ENCODE data around the gene AFG1L. TPM values are rescaled to one million over a fixed set of nuclear protein-coding genes. Genes with fewer than 3 reads are reported as not detected.

Gene AFG1L
- total and polyA plus RNA-seq, 2 experiments from 2014 or later = 4.1 to 8.7 TPM

DNA sequence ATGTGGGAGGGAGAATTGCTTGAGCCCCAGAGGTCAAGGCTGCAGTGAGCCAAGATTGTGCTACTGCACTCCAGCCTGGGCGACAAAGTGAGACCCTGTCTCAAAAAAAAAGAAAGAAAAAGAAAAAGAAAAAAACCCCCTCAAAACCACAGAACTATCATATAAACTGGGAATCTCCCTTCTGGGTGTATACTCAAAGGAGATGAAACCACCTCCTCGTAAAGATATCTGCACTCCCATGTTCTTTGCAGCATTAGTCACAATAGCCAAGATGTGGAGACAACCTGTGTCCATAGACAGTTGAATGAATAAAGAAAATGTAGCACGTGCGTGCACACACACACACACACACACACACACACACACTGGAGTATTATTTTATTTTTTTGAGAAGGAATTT is 8.5 kb upstream of the AFG1L start:
- Histone ChIP-seq H3K9me2 (ENCODE audit: insufficient read depth) (no peaks in the 10 kb centered on the region), H3K36me3 (ENCODE audit: insufficient read depth) (no peaks in the 10 kb centered on the region), H3K4me2 (no peak overlapping the region), H3K4me1 (ENCODE audit: insufficient read depth) (no peaks in the 10 kb centered on the region), H4K20me1 (replicated peaks; ENCODE audit: insufficient read depth) (no peaks in the 10 kb centered on the region), H3K79me2 (replicated peaks; ENCODE audit: insufficient read depth) (no peaks in the 10 kb centered on the region), H2AFZ (no peak overlapping the region), H3K27me3 (ENCODE audit: insufficient read depth) (no peaks in the 10 kb centered on the region), H3K27ac (ENCODE audit: low read depth) (no peak overlapping the region), H3K4me3 (no peak overlapping the region), H3F3A (replicated peaks; ENCODE audit: low read depth) (no peaks in the 10 kb centered on the region)
- TF ChIP-seq CREB1 (CRISPR knock-in tag; IDR thresholded peaks at IDR 0.05; ENCODE audit: low read depth) (no peak), ZNF114 (CRISPR knock-in tag; IDR thresholded peaks at IDR 0.05) (no peak)
- no peak overlapping the region for H3K27ac Mint-ChIP-seq
- no peak overlapping the region for H3K4me3 Mint-ChIP-seq
- H3K36me3 Mint-ChIP-seq (ENCODE audit: low read depth) = no peaks in the 10 kb centered on the region
- no peaks in the 10 kb centered on the region for H3K9me3 Mint-ChIP-seq
- H3K4me1 Mint-ChIP-seq = no peaks in the 10 kb centered on the region
- peaks cover 4% of the 10 kb centered on the region for H3K27me3 Mint-ChIP-seq (ENCODE audit: insufficient read depth, low read depth, poor library complexity)
- ATAC-seq (no peak), DNase-seq (ENCODE audit: low spot score) (no peak)

DNA sequence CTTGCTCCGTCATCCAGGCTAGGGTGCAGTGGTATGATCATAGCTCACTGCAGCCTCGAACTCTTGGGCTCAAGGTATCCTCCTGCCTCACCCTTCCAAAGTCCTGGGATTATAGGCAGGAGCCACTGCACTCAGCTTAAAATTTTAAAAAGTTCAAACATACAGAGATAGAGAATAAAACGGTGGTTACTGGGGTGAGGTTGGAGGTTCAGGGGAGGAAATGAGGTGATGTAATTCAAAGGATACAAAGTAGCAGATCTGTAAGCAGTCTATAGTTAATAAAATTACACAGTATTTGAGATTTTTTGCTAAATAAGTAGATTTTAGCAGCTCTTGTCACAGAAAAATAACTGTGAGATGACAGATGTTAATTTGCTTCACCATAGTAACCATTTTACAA is 7.5 kb upstream of the AFG1L start:
- no peaks in the 10 kb centered on the region for H3K79me2 ChIP-seq (replicated peaks; ENCODE audit: insufficient read depth)
- H3F3A ChIP-seq (replicated peaks; ENCODE audit: low read depth) = no peaks in the 10 kb centered on the region
- H4K20me1 ChIP-seq (replicated peaks; ENCODE audit: insufficient read depth) = no peaks in the 10 kb centered on the region
- H3K4me3 ChIP-seq = no peak overlapping the region
- H3K27ac Mint-ChIP-seq = no peak overlapping the region
- peaks cover 4% of the 10 kb centered on the region for H3K27me3 Mint-ChIP-seq (ENCODE audit: insufficient read depth, low read depth, poor library complexity)
- no peaks in the 10 kb centered on the region for H3K9me3 Mint-ChIP-seq
- no peak overlapping the region for H3K4me2 ChIP-seq
- H3K4me3 Mint-ChIP-seq = no peak overlapping the region
- ATAC-seq (no peak), DNase-seq (ENCODE audit: low spot score) (no peak)
- no peaks in the 10 kb centered on the region for H3K4me1 ChIP-seq (ENCODE audit: insufficient read depth)
- no peaks in the 10 kb centered on the region for H3K4me1 Mint-ChIP-seq
- no peaks in the 10 kb centered on the region for H3K36me3 ChIP-seq (ENCODE audit: insufficient read depth)
- H2AFZ ChIP-seq = no peak overlapping the region
- H3K27ac ChIP-seq (ENCODE audit: low read depth) = no peak overlapping the region
- no peaks in the 10 kb centered on the region for H3K9me2 ChIP-seq (ENCODE audit: insufficient read depth)
- H3K27me3 ChIP-seq (ENCODE audit: insufficient read depth) = no peaks in the 10 kb centered on the region
- no peaks in the 10 kb centered on the region for H3K36me3 Mint-ChIP-seq (ENCODE audit: low read depth)
- TF ChIP-seq ZNF114 (CRISPR knock-in tag; IDR thresholded peaks at IDR 0.05) (no peak), ZNF331 (CRISPR knock-in tag; IDR thresholded peaks at IDR 0.05; ENCODE audit: low read depth) (no peak), NANOG (IDR thresholded peaks at IDR 0.05; ENCODE audit: borderline replicate concordance) (no peak), JUNB (IDR thresholded peaks at IDR 0.05; ENCODE audit: unreplicated experiment) (no peak), STAT1 (IDR thresholded peaks at IDR 0.05; ENCODE audit: unreplicated experiment) (no peak), CREB1 (CRISPR knock-in tag; IDR thresholded peaks at IDR 0.05; ENCODE audit: low read depth) (no peak), POLR2AphosphoS5 (IDR thresholded peaks at IDR 0.05; ENCODE audit: low read depth) (no peak), EZH2 (IDR thresholded peaks at IDR 0.05; ENCODE audit: low read depth, unreplicated experiment) (no peak)
- TF ChIP-seq, protein P1, sequence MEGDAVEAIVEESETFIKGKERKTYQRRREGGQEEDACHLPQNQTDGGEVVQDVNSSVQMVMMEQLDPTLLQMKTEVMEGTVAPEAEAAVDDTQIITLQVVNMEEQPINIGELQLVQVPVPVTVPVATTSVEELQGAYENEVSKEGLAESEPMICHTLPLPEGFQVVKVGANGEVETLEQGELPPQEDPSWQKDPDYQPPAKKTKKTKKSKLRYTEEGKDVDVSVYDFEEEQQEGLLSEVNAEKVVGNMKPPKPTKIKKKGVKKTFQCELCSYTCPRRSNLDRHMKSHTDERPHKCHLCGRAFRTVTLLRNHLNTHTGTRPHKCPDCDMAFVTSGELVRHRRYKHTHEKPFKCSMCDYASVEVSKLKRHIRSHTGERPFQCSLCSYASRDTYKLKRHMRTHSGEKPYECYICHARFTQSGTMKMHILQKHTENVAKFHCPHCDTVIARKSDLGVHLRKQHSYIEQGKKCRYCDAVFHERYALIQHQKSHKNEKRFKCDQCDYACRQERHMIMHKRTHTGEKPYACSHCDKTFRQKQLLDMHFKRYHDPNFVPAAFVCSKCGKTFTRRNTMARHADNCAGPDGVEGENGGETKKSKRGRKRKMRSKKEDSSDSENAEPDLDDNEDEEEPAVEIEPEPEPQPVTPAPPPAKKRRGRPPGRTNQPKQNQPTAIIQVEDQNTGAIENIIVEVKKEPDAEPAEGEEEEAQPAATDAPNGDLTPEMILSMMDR (conservative IDR thresholded peaks at IDR 0.05; ENCODE audit: low read depth in 2 of 2) = no peak
- TF ChIP-seq, protein P2, sequence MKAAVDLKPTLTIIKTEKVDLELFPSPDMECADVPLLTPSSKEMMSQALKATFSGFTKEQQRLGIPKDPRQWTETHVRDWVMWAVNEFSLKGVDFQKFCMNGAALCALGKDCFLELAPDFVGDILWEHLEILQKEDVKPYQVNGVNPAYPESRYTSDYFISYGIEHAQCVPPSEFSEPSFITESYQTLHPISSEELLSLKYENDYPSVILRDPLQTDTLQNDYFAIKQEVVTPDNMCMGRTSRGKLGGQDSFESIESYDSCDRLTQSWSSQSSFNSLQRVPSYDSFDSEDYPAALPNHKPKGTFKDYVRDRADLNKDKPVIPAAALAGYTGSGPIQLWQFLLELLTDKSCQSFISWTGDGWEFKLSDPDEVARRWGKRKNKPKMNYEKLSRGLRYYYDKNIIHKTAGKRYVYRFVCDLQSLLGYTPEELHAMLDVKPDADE (IDR thresholded peaks at IDR 0.05) = no peak
- TF ChIP-seq, protein P3, sequence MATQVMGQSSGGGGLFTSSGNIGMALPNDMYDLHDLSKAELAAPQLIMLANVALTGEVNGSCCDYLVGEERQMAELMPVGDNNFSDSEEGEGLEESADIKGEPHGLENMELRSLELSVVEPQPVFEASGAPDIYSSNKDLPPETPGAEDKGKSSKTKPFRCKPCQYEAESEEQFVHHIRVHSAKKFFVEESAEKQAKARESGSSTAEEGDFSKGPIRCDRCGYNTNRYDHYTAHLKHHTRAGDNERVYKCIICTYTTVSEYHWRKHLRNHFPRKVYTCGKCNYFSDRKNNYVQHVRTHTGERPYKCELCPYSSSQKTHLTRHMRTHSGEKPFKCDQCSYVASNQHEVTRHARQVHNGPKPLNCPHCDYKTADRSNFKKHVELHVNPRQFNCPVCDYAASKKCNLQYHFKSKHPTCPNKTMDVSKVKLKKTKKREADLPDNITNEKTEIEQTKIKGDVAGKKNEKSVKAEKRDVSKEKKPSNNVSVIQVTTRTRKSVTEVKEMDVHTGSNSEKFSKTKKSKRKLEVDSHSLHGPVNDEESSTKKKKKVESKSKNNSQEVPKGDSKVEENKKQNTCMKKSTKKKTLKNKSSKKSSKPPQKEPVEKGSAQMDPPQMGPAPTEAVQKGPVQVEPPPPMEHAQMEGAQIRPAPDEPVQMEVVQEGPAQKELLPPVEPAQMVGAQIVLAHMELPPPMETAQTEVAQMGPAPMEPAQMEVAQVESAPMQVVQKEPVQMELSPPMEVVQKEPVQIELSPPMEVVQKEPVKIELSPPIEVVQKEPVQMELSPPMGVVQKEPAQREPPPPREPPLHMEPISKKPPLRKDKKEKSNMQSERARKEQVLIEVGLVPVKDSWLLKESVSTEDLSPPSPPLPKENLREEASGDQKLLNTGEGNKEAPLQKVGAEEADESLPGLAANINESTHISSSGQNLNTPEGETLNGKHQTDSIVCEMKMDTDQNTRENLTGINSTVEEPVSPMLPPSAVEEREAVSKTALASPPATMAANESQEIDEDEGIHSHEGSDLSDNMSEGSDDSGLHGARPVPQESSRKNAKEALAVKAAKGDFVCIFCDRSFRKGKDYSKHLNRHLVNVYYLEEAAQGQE (IDR thresholded peaks at IDR 0.05; ENCODE audit: unreplicated experiment) = no peak

Data from GM23338 (cell line).